ENCODE data around the gene RIN2.

Gene RIN2

DNA sequence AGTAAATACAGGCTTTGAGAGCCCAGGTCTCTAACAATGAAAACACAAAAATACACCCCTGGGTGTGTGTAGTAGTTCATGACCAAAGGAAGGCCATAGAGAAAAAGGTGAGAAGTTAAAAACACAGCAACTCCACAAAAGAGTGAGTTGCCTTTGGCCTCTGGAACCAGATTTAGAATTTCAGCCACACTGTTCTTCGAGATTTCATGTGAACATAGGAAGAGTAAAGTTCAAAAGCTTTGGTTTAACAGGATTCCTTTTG, 43.5 kb upstream of the RIN2 start:
- no peak overlapping the region for H3K4me3 ChIP-seq (ENCODE audit: low read length)
- no peak for DNase-seq (ENCODE audit: low read depth)
- TF ChIP-seq, protein P1, sequence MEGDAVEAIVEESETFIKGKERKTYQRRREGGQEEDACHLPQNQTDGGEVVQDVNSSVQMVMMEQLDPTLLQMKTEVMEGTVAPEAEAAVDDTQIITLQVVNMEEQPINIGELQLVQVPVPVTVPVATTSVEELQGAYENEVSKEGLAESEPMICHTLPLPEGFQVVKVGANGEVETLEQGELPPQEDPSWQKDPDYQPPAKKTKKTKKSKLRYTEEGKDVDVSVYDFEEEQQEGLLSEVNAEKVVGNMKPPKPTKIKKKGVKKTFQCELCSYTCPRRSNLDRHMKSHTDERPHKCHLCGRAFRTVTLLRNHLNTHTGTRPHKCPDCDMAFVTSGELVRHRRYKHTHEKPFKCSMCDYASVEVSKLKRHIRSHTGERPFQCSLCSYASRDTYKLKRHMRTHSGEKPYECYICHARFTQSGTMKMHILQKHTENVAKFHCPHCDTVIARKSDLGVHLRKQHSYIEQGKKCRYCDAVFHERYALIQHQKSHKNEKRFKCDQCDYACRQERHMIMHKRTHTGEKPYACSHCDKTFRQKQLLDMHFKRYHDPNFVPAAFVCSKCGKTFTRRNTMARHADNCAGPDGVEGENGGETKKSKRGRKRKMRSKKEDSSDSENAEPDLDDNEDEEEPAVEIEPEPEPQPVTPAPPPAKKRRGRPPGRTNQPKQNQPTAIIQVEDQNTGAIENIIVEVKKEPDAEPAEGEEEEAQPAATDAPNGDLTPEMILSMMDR (conservative IDR thresholded peaks at IDR 0.05; ENCODE audit: low read length), result no peak

DNA sequence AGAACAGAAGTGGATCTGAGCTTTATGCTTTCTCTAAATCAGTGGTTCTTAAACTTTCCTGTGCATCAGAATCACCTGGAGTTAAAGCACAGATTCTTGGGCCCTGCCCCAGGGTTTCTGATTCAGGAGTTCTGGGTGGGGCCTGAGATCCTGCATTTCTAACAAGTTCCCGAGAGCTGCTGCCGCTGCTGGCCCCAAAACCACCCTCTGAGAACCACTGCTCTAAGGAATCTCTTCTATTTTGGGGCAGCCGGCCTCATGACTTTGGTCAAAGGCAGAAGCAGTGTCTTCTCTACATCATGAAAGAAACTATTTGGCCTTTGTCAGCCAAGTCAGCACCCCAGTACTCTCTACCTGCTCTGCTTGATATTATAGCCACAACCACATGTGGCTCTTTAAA, 42.1 kb upstream of the RIN2 start:
- no peak for DNase-seq (ENCODE audit: low read depth)
- TF ChIP-seq, protein P1 (conservative IDR thresholded peaks at IDR 0.05; ENCODE audit: low read length), result no peak
- no peak overlapping the region for H3K4me3 ChIP-seq (ENCODE audit: low read length)

- DNase-seq (ENCODE audit: low read depth), result no peak
- H3K4me3 ChIP-seq (ENCODE audit: low read length), result no peak overlapping the region
- TF ChIP-seq, protein P1 (conservative IDR thresholded peaks at IDR 0.05; ENCODE audit: low read length), result no peak
Observed at GRCh38 chr20:19718880-19719279, 39.2 kb upstream of the RIN2 start.

DNA sequence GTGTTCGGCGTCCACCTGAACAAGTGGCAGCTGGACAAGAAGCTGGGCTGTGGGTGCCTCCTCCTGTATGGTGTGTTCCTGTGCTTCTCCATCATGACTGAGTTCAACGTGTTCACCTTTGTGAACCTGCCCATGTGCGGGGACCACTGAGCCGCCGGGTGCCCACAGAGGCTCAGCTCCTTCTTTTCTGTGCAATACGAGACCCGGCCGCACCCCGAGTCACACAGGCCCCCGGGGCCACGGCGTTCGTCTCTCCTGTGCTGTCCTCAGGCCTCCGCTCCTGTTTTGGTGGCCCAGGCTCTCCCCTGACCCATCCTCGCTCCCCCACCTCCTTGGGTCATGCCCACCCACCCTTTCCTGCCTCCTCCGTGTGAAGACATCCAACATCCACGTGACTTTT, 37.1 kb upstream of the RIN2 start:
- no peak for DNase-seq (ENCODE audit: low read depth)
- no peak overlapping the region for H3K4me3 ChIP-seq (ENCODE audit: low read length)
- TF ChIP-seq, protein P1 (conservative IDR thresholded peaks at IDR 0.05; ENCODE audit: low read length), result no peak

DNA sequence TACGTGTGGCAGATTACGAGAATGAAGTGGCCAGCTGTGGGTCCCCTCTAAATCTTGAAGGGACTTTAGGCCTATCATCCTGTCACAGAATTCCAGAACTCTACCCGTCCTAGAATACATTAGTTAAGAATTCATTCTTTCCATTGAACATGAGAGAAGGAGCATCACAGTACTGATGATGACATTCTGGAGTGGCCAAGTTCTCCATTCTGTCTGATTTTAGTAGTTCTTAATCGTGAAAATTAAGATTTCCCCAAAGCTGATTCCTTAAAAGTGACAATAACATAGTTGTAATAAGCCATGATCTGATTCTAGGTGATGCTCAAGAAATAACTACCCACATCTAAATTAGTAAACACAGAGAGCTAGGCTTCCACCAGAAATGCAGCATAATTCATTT, 35.0 kb upstream of the RIN2 start:
- H3K4me3 ChIP-seq (ENCODE audit: low read length), result no peak overlapping the region
- TF ChIP-seq, protein P1 (conservative IDR thresholded peaks at IDR 0.05; ENCODE audit: low read length), result no peak
- no peak for DNase-seq (ENCODE audit: low read depth)

GRCh38 chr20:19723813-19724430, 34.1 kb upstream of the RIN2 start:
- TF ChIP-seq, protein P1 (conservative IDR thresholded peaks at IDR 0.05; ENCODE audit: low read length), result no peak
- H3K4me3 ChIP-seq (ENCODE audit: low read length), result no peak overlapping the region
- DNase-seq (ENCODE audit: low read depth), result no peak

- no peak for DNase-seq (ENCODE audit: low read depth)
- TF ChIP-seq, protein P1 (conservative IDR thresholded peaks at IDR 0.05; ENCODE audit: low read length), result no peak
Observed at GRCh38 chr20:19725373-19725772, 32.7 kb upstream of the RIN2 start.

More at GRCh38 chr20:19725373-19725772, 32.7 kb upstream of the RIN2 start:
- H3K4me3 ChIP-seq (ENCODE audit: low read length), result no peak overlapping the region
